ENCODE data around the gene BAIAP3.

BAIAP3 gene

GRCh38 chr16:1320097-1320496 is 13.3 kb upstream of the BAIAP3 start:
- TF ChIP-seq CTCF (IDR thresholded peaks at IDR 0.05; ENCODE audit: borderline replicate concordance, insufficient read depth, low read depth, low read length): no peak
- no peak overlapping the region for H3K4me3 ChIP-seq (ENCODE audit: low read depth, low read length)

GRCh38 chr16:1320658-1321240 is 12.7 kb upstream of the BAIAP3 start:
- H3K4me3 ChIP-seq (ENCODE audit: low read depth, low read length): no peak overlapping the region
- no peak for TF ChIP-seq CTCF (IDR thresholded peaks at IDR 0.05; ENCODE audit: borderline replicate concordance, insufficient read depth, low read depth, low read length)

- no peak for TF ChIP-seq CTCF (IDR thresholded peaks at IDR 0.05; ENCODE audit: borderline replicate concordance, insufficient read depth, low read depth, low read length)
- no peak overlapping the region for H3K4me3 ChIP-seq (ENCODE audit: low read depth, low read length)
Observed at GRCh38 chr16:1322407-1322806, 11.0 kb upstream of the BAIAP3 start.

GRCh38 chr16:1323296-1324239 is 9.9 kb upstream of the BAIAP3 start:
- TF ChIP-seq CTCF (IDR thresholded peaks at IDR 0.05; ENCODE audit: borderline replicate concordance, insufficient read depth, low read depth, low read length): no peak
- H3K4me3 ChIP-seq (ENCODE audit: low read depth, low read length): no peak overlapping the region

GRCh38 chr16:1324286-1324826 is 9.1 kb upstream of the BAIAP3 start:
- no peak for TF ChIP-seq CTCF (IDR thresholded peaks at IDR 0.05; ENCODE audit: borderline replicate concordance, insufficient read depth, low read depth, low read length)
- H3K4me3 ChIP-seq (ENCODE audit: low read depth, low read length): no peak overlapping the region

- H3K4me3 ChIP-seq (ENCODE audit: low read depth, low read length): no peak overlapping the region
- no peak for TF ChIP-seq CTCF (IDR thresholded peaks at IDR 0.05; ENCODE audit: borderline replicate concordance, insufficient read depth, low read depth, low read length)
Observed at GRCh38 chr16:1325261-1325660, 8.2 kb upstream of the BAIAP3 start.
